ENCODE measurements around the gene NCS1.
A peak's percentile ranks its signal among the peaks of the same experiment; 100 is the strongest.

The NCS1 gene
- total RNA-seq: 0 to 37.3 (median 0.38) reads per million in 3 experiments

DNA sequence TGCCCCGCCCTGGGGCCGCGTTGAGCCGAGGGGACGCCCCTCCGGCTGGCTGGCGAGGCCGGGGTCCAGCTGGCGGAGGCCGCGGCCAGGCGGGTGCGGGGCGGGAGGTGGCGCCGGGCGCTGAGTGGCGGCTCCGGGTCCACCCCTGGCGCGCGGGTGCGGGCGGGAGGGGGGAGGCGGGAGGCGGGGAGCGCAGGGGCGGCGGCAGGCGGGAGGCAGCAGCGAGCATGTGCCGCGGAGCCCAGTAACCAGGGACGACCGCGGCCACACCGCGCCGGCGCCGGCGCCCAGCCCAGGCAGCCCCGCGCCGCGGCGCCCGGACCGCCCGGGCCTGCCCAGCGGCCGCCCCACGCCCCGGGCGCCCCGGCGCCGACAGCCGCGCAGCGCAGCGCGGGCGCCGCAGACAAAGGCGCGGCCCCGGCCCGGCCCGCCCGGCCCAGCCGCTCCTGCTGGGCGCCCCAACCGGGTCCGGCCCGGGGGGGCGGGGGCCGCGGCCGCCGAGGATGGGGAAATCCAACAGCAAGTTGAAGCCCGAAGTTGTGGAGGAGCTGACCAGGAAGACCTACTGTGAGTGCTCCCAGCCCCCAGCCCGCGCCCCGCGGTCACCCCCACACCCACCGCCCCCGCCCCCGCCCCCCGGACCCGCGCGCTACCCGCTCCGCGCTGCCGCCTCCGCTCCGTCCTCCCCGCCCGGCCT, at the start of gene NCS1:
NCS1 (plus strand) TSS at position 244 of the 697 bp plus-strand sequence; CDS start at position 504, 260 bp downstream.
- no peak for DNase-seq

DNA sequence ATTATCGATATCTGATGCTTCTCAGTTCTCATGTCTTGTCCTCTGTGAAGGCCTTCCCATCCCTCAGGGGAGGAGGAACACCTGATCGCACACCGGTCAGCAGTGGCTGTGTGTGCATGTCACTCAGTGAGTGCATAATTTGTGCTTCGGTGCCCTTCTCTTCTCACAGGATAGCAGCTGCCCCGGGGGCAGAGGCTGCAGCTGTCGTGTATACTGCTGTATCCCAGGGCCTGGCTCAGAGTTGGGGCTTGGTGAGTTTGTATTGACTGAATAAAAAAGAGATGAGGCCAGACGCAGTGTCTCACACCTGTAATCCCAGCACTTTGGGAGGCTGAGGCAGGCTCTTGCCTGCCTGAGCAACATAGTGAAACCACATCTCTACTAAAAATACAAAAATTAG, 49.7 kb upstream of the NCS1 start:
- no peak for DNase-seq

DNA sequence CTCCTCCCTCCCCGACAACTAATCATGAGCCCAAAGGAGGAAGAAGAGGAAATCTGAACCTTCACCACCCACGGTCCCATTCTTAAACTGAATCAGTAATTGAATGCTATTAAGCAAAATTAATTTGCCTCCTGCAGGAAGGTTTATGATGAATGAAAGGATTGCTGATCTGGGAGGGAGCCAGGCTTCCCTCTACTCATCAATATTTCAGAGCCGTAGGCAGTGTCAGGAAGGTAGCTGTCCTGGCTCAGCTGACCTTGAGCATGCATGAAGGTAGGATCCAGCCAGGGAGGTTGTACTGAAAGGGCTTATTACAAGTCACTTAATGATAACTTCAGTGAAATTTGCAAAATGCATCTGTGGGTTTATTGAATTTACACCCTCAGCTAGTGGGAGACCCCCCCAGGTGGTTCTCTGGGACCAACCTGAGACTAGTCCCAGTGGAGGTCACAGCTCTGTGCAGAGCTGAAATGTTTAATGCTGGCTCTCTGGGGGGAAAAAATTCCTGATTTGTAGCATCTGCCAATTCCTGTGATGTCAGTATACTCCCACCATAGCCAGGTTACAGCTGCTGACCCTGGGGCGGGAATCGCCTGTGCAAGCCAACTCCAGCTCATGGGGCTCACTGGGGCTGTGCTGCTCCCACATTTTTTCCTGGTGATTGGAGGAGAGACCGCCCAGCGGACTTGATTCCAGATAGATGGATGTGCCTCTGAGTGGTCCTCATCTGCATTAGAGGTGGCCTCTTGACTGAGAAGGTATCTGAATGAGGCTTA, 47.9 kb upstream of the NCS1 start:
- no peak for DNase-seq

DNA sequence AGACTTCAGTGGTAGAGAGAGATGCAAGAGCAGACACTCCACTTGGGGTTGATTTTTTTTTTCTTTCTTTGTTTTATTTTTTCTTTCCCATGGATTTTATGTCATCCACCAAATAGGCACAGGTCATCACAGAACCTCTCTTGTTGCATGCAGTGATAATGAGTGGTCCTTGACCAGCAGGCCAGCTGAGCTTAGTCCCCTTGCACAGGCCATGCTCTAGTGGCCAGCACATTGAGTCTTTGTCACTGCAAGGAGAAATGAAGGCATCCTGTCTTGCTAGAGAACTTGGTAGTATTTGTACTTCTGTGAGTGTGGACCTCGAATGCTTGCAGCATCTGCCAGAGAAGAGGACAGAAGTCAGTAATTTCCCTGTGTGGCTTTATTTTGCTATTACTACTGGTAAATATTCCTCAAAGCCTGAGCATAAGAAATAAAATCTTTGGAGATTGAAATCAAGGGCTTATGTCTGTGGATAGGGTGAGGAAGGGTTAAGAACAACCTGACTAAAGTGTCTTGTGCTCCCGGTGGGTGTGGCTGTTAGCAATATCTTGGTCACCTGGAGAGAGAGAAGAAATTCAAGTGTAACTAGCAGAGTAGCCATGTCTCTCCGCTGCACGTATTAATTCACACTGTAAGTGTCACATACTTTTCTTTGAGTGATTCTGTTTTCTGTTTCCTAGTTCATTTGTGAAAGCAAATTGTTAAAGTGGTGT, 45.3 kb upstream of the NCS1 start:
- DNase-seq: no peak

DNA sequence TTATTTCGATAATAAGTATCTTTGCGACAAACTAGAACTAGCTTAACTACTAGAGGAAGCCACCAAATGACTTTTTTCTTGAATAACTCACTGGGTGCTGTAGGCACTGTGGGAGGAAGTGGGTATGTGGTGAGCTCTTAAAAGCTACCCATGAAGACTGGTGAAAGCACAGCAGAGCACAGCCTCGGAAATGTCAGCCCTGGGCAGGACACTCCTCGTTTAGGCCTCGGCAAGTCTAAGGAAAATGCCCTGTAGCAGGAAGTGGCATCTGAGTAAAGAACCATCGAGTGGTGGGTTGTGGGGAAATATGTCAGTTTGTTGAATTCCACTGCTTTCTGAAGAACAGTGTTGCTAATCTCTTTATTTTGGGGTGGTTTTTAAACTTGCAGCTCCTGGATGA, 44.0 kb upstream of the NCS1 start:
- DNase-seq: peak; percentile 86

DNA sequence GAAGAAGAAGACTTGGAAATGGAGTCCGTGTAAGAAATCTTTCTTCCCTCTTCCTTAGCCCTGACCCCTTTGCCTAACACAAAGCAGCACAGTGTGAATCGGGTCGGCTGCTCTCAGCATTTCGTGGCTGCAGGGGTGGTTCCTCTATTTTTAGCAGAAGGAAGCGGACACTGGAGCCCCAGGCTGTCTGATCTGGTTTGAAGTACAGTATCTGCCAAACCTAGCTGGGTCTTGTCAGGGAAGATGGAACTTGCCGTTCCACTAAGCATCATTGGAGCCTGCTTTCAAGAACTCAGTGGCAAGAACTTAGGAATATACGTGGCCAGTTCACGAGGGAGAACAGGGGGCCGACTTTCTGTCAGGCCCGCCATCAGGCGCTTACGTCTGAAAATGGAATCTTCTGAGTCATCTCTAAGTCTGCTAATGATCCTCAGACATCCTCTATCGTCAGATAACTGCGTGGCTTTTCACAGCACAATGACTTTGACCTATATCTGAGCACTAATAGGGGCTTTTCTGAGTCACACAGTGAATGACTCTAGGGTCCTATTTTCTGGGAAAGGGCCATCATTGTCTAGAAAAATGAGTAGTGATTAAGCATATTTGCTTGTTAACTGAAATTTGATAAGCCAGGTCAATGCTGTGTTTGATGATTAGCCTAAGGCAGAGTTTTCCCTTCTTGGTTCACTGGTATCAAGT, 43.3 kb upstream of the NCS1 start:
- DNase-seq: peak; percentile 71

DNA sequence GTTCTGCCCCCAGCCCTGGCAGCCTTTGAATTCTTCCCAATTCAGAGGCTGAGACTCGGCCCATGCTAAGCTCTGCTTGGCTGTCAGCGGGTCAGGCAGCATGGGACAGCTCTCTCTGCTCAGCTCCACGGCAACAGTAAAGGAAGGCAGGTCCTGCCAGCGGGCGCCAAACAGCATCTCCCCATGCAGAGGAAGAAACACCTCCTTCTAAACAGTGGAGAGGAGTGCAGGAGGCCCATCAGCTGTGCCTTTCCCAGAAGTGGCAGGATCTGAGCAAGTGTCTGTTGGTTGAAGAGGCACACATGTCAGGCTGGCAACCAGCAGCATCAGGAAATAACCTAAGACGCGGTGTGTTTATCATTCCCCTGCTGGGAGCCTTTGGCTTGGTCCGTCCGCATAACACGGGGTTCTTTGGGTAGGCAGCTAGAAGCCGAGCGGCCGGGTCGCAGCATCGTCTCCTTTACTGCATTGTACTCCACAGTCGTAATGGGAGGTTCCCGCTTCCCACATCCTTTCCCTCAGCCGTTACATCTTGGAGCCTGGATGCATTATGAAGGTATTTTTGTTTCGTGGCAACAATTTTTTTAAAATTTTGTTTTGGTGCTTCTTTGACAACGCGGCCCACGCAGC, 42.7 kb upstream of the NCS1 start:
- no peak for DNase-seq

DNA sequence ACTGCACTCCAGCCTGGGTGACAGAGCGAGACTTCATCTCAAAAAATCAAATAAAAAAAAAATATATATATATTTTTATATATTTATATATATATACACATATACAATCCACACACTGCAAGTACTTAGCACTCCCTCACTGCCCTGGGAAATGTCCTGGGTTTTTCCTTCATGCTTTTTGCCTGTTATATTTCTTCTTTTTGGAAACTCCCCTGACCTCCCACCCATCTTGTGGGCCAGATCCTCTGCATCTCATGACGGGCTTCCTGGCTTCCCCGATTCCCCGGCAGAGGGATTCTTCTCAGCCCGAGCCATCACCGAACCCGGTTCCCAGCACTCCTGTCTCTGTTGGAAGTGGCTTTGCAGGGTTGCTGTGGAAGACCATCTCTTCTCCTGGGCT, 39.5 kb upstream of the NCS1 start:
- DNase-seq: no peak

DNA sequence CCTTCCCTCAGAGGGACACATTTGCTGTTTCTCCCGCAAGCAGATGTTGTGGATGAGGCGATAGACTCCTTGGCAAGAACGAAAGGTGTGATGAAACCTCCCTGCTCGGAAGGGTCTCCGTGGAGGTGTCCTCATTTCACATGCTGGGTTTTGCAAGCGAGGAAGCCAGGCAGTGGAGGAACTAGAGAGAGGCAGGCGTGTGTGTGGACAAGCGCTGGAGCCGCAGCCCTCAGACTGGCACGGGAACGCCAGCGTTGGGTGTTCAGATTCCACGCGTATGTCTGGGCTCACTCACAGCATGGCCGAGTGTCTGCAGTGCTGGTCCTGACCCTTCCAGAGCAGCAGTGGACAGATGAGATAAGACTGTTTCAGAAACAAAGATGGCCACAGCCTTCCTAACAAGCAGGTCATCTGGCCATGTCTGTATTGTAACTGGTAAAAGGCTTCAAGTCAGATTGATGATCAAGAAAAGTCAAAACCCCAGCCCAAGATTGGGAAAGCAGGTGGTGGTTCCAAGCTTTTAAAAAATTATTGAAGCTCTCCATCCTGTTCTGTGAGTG, 35.0 kb upstream of the NCS1 start:
- DNase-seq: no peak

DNA sequence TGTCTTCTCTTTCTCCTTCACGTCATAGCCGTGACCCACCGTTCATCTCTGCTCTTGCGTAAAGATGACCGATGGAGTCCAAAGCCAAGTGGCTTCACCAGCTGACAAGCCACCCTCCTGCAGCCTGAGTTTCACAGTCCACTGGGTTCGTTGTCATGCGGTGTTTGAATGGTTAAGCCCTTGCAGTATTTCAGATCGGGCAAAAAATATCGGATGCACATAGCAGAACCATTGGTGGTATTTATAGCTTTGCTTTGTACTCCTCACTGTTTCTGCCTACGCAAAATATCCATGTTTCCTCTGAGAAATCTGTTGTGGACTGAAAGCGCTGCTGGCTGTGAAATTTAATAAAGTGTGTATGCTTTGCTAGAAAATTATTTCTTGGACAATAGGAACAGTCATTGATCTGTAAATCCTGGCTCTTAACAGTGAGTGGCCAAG, 34.5 kb upstream of the NCS1 start:
- DNase-seq: no peak

DNA sequence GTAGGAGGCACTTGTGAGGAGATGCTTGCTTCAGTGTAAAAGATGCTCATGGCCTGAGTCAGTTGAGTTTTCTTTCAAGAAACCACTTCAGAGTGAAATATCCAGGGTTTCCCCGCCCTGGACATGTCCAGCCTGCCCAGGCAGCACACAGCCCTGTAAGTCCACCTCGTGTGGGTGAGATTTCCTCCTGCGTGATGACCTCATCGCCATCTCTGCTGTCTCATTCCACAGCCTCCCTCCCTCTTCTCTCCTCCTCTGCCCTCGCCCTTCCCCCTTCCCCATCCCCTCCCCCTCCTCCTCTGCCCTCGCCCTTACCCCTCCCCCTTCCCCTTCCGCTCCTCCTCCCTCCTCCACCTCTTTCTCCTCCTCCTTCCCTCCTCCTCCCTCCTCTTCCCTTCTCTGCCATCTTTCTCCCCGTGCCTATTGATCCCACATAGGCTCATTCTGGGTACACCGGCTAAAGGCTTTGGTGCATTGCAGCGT, 34.0 kb upstream of the NCS1 start:
- no peak for DNase-seq

DNA sequence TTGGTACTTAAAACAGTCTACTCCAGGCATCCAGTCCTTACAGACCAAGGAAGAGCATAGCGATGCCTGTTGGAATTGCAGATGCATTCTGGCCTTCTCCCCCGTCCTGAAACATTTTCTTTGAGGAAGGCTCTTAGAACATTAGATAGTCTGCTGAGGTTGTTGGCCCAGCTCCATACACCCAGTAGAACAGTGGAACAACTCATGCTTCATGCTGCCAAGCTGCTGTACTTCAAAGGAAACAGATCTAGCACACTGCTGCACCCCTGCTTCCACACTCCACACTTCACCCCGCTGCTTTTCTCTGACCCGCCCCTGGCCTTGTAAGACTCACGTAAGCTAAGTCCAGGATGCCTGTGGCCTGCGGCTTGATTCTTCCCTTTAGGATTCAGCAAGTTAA, 33.4 kb upstream of the NCS1 start:
- no peak for DNase-seq

DNA sequence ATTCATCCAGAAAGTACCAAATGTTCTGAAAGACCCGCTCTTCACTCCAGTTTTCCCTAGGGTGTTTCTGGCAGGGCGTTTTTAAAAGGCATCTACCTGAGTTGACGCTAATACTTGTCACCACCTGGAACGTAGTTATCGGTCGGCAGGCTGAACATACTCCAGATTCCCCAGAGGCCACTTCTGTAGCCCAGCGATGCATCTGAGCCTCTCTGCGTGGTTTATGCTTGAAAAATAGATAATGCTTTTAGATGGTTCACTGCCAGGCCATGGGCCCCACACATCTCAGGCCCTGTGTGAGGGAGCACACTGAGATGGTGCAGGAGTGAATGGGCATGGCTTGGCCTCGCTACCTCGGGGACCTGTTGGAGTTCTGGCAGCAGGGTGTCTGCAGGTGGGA, 33.0 kb upstream of the NCS1 start:
- DNase-seq: no peak

DNA sequence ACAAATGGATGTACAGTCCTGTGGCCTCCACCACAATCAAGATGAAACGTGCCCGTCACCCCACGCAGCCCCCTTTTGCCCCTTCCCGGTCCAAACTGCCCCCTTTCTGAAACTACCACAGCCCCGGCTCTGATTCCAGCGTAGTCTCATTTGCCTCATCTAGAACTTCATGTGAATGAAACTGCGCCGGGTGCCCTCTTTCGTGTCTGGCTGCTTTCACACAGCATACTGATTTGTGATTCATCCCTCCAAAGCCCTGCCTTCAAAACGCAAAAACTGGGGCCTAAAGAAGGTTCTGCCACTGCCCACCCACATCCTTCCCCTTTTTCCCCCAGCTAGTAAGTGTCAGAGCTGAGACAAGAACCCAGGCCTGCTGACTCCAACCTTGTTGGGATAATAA, 31.5 kb upstream of the NCS1 start:
- DNase-seq: no peak

DNA sequence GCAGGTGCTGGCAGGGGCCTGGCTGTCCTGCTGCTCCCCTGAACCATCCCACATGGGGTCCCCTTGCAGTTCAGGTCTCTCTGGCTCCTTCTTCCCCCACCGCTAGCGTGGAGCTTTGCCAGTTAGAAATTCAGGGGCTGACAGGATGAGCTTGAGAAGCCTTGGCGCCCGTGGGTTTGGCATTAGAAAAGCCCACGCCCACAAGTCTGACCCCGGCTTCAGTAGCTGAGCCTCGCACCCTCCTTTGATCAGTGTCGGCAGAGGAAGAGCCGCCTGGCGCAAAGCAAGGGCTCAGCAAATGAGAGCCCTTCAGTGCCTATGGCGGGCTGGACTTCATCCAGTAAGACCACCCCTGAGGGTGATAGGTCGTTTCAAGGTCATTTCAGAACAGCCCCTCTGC, 30.1 kb upstream of the NCS1 start:
- DNase-seq: no peak

DNA sequence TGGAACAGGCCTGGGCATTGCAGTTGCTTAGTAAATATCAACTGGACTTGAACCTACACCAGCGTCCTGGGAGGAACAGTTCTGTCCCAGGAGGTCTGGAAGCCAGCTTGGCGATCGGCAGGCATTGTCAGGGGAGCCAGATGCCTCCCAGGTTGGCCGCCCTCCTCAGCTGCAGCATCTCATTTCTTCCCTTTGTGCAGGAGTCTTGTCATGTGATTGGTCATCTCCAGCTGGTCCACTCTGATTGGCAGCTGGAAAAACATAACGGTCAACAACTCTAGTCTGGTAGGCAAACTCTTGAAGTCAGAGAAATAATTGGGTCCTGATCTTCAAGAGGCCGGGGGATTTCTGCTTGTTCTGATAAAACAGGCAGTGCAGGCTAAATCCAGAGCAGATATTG, 29.6 kb upstream of the NCS1 start:
- DNase-seq: no peak

DNA sequence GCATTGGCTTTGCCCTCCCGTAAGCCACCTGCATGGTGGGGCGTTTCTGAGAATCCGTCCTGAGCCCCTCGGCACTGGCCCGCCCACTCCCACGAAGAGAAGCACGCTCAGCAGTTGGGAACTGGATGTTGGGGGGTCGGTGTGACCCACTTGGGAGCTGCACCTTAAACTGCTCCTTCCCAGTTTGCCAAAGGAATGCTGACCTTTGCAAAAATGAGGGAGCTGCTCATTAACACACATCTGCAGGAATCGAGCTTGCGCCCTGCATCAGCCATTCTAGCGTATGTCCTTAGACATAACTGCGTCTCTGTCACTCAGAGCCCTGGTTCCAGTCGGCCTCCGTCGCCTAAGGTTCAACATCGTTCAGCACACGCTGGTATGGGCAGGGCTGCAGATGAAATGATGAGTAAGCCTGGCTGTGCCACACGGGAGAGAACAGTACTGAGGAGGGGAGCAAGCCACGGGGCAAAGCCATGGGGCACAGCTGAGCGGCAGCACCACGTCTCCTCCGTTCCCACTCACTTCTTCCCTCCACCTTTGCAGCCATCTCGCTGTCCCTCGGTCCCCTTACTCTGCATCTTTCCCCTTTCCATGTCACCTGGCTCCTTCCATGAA, 28.8 kb upstream of the NCS1 start:
- no peak for DNase-seq

DNA sequence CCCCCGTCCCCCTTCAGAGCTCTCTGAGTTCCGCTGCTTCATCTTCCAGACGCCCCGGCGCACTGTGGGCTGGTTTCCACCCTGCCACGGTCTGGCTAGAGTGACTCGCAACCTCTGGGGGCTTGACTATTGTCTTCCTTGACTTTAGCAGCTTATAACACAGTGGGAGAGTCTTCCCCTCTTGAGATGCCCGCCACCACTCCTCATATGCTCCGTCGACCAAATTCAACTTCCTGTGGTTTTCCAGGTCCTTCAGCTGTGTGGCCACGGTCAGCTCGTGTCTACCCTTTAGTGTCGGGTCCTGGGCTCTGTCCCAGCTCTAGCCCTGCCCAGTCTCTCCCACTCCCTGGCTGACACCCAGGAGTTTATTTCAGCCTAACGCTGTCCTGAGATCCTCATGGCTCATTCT, 28.2 kb upstream of the NCS1 start:
- no peak for DNase-seq

DNA sequence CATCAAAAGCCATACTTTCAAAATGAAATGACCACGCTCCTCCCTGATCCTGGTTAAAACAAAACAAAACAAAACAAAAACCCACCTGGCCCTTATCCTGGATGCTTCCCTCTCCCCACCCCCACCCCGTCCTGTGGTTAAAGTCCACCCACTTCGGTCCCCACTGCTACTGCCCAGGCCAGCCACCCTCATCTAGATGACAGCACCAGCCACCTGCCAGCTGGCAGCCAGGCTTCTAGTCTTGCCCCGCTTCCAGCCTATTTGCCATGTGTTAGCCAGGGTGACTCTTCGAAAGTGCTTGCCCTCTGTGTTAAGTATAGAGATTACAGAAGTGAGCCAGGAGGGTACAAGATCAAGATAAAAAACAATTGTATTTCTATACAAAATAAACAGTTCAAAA, 27.5 kb upstream of the NCS1 start:
- no peak for DNase-seq

DNA sequence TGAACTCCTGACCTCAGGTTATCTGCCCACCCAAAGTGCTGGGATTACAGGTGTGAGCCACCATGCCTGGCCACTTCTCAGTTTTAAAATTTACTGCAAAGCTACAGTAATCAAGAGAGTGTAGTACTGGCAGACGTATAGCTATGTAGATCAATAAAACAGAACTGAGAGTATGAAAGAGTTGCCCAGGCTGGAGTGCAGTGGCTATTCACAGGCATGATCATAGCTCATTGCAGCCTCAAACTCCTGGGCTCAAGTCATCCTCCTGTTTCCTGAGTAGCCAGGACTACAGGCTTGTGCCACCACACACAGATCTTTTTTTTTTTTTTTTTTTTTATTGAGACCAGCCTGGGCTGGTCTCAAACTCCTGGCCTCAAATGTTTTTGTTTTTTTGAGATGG, 26.5 kb upstream of the NCS1 start:
- no peak for DNase-seq

DNA sequence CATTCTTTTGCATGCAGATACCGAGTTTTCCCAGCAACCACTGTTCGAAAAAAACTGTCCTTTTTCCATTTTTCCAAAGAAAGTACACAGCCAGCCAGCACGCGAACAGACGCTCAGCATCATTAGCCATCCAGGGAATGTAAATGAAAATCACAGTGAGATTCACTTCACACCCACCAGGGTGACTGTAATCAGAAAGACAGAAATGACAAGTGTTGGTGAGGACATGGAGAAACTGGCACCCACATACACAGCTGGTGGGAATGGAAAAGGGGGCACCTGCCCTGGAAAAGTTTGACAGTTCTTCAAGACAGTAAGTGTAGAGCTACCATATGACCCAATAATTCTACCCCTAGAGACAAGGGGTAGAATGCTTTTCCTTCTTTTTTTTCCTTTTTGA, 25.0 kb upstream of the NCS1 start:
- no peak for DNase-seq

DNA sequence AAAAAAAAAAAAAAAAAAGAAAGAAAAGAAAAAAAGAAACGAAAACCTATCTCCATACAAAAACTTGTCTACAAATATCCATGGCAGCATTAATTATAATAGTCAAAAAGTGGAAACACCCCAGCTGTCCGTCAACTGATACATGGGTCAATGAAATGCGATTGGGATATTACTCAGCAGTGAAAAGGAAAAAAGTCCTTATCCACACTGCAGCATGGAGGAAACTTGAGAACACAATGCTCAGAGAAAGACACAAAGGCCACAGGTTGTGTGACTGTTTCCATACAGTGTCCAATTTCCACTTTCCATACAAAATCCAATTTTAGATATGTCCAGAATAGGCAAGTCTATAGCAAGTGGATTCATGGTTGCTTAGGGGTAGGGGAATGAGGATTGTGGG, 24.3 kb upstream of the NCS1 start:
- DNase-seq: no peak
